Measurements from ENCODE around the gene BBLN. TPM values are rescaled to one million over a fixed set of nuclear protein-coding genes. Genes with fewer than 3 reads are reported as not detected.

BBLN gene
- total RNA-seq, result 223 and 319 TPM in 2 replicates

GRCh38 chr9:128159784-128160602 is at the start of gene BBLN:
BBLN (plus strand) TSS chr9:128160265; CDS start chr9:128160408, 143 bp downstream.

GRCh38 chr9:128127568-128127989 is 32.5 kb upstream of the BBLN start, which contains the start of gene PTGES2:
PTGES2 (minus strand) TSS chr9:128127729; CDS start chr9:128127717, 12 bp downstream.

GRCh38 chr9:128149001-128149701 is 10.9 kb upstream of the BBLN start, which contains the start of gene LCN2:
LCN2 (plus strand) TSS chr9:128149453; CDS start chr9:128149526, 73 bp downstream.

GRCh38 chr9:128191406-128192046 is 31.5 kb downstream of the BBLN start, which contains the start of gene CIZ1:
CIZ1 (minus strand) TSS chr9:128191572; CDS start chr9:128190857, 715 bp downstream.

GRCh38 chr9:128203024-128203706 is 43.1 kb downstream of the BBLN start, which contains the start of gene DNM1:
DNM1 (plus strand) TSS chr9:128203379; CDS start chr9:128203471, 92 bp downstream.

Other genes with a start within 250 kb of the BBLN start
- gene ST6GALNAC4, start 243.2 kb upstream of the BBLN start, total RNA-seq, result 36.4 and 42.8 TPM in 2 replicates
- 10.2 and 21.9 TPM in 2 replicates for gene PIP5KL1, start 229.5 kb upstream of the BBLN start, total RNA-seq
- gene DPM2, start 222.4 kb upstream of the BBLN start, total RNA-seq, result 13.4 and 20.5 TPM in 2 replicates
- 2.6 and 2.7 TPM in 2 replicates for gene EEIG1, start 179.3 kb upstream of the BBLN start, total RNA-seq
- 6.4 and 8.1 TPM in 2 replicates for gene NAIF1, start 92.9 kb upstream of the BBLN start, total RNA-seq
- gene SLC25A25, start 92.0 kb upstream of the BBLN start, total RNA-seq, result 7.3 and 8.0 TPM in 2 replicates
- 60.0 and 75.4 TPM in 2 replicates for gene PTGES2, start 32.5 kb upstream of the BBLN start, total RNA-seq
- 8.8 and 22.4 TPM in 2 replicates for gene LCN2, start 10.8 kb upstream of the BBLN start, total RNA-seq
- gene CIZ1, start 31.3 kb downstream of the BBLN start, total RNA-seq, result 48.4 and 49.0 TPM in 2 replicates
- gene DNM1, start 43.1 kb downstream of the BBLN start, total RNA-seq, result 0.16 and 0.27 TPM in 2 replicates
- 59.2 and 71.3 TPM in 2 replicates for gene GOLGA2, start 115.7 kb downstream of the BBLN start, total RNA-seq
- 27.8 and 38.7 TPM in 2 replicates for gene SWI5, start 116.0 kb downstream of the BBLN start, total RNA-seq
- 15.0 and 22.2 TPM in 2 replicates for gene TRUB2, start 162.2 kb downstream of the BBLN start, total RNA-seq
- gene COQ4, start 162.6 kb downstream of the BBLN start, total RNA-seq, result 37.6 and 50.8 TPM in 2 replicates
- gene SLC27A4, start 180.3 kb downstream of the BBLN start, total RNA-seq, result 32.6 and 38.4 TPM in 2 replicates
- gene URM1, start 211.1 kb downstream of the BBLN start, total RNA-seq, result 23.8 and 28.3 TPM in 2 replicates

Data from hair follicular keratinocyte (primary cell).